Panc1 (cell line): Measurements from ENCODE around the gene AMT. TPM values are rescaled to one million over a fixed set of nuclear protein-coding genes. Genes with fewer than 3 reads are reported as not detected.

ENCODE experiments used
- ATAC-seq: fragments of 200-7000 bp; cut with Tn5 transposase; 2 replicates; pipeline ENCODE4 v1.9.1; 2020; ENCODE audit warnings: mild to moderate bottlenecking, moderate library complexity
- BruUV-seq: library from RNA; stranded (reverse); fragments of 400-500 nt; replicated peaks from 2 replicates; lab custom pipeline; 2021; lab: Mats Ljungman, UMichigan
- CTCF ChIA-PET: fragments of 300-600 bp; sonication (Branson Sonifier 250); formaldehyde crosslinking; loops from one replicate; lab custom pipeline; 2022; ENCODE audit warnings: antibody characterized with exemption; lab: Charles Lee
- POLR2A ChIA-PET: fragments of 300-600 bp; sonication (Branson Sonifier 250); formaldehyde crosslinking; loops from one replicate; lab custom pipeline; 2022; ENCODE audit warnings: antibody characterized with exemption; lab: Charles Lee
- DNase-seq: peaks from one replicate; pipeline ENCODE4 v3.0.0-alpha.2; 2010; ENCODE audit warnings: low read depth, low spot score
- H3K27ac ChIP-seq: 2 replicates; pipeline ENCODE4 v1.5.1; 2011; ENCODE audit warnings: mild to moderate bottlenecking, low read length, inconsistent platforms
- H3K27me3 ChIP-seq: fragments of 200-500 bp; sonication (Bioruptor generic); 2 replicates; pipeline ENCODE4 v1.6.0; 2014; ENCODE audit warnings: low read length, inconsistent platforms; ENCODE audit not compliant: control insufficient read depth, insufficient read depth
- H3K36me3 ChIP-seq: fragments of 200-500 bp; sonication (Bioruptor generic); 2 replicates; pipeline ENCODE4 v1.5.1; 2014; ENCODE audit warnings: inconsistent platforms, mild to moderate bottlenecking, low read length, moderate library complexity; ENCODE audit not compliant: control insufficient read depth, insufficient read depth
- H3K4me1 ChIP-seq: 2 replicates; pipeline ENCODE4 v1.5.1; 2011; ENCODE audit warnings: inconsistent platforms, mild to moderate bottlenecking, low read length, moderate library complexity; ENCODE audit not compliant: control insufficient read depth, insufficient read depth
- H3K4me3 ChIP-seq, 2 experiments: 2 replicates each; pipeline ENCODE4 v1.5.1; 2011 to 2012; ENCODE audit warnings: low read depth in 2 of 2, low read length in 2 of 2, mild to moderate bottlenecking in 2 of 2, inconsistent platforms in 1 of 2, moderate library complexity in 1 of 2
- H3K9me3 ChIP-seq: fragments of 200-500 bp; sonication (Bioruptor generic); 2 replicates; pipeline ENCODE4 v1.5.1; 2014; ENCODE audit warnings: low read depth, mild to moderate bottlenecking, inconsistent platforms, low read length, moderate library complexity; ENCODE audit not compliant: control insufficient read depth, insufficient read depth
- CTCF ChIP-seq: fragments of 450-650 bp; IDR thresholded peaks from 2 replicates; pipeline ENCODE4 v1.5.1; 2017; ENCODE audit warnings: mild to moderate bottlenecking
- POLR2AphosphoS5 ChIP-seq: IDR thresholded peaks from 2 replicates; pipeline ENCODE4 v1.6.1; 2012; ENCODE audit warnings: mild to moderate bottlenecking, low read depth, low read length, moderate library complexity
- REST ChIP-seq, 2 experiments: IDR thresholded peaks; 2 replicates each; pipeline ENCODE4 v1.6.1; 2011 to 2012; ENCODE audit warnings: low read depth in 2 of 2, control low read depth in 1 of 2, low read length in 1 of 2, mild to moderate bottlenecking in 1 of 2, moderate library complexity in 1 of 2; ENCODE audit not compliant: insufficient read depth in 1 of 2
- SIN3A ChIP-seq: IDR thresholded peaks from 2 replicates; pipeline ENCODE4 v1.6.1; 2012; ENCODE audit warnings: low read depth, mild to moderate bottlenecking, low read length, moderate library complexity, borderline replicate concordance; ENCODE audit not compliant: insufficient read depth
- TCF7L2 ChIP-seq: IDR thresholded peaks from 2 replicates; pipeline ENCODE4 v1.6.1; 2011; ENCODE audit warnings: mild to moderate bottlenecking, low read depth, low read length, inconsistent platforms
- in situ Hi-C: cut with HindIII; loops from 2 replicates; pipeline ENCODE4 v1.10.0; 2016; ENCODE audit warnings: low sequenced_read_pairs, low pct_unique_long_range_greater_than_20kb
- intact Hi-C: fragments of 100-400 bp; cut with micrococcal nuclease; formaldehyde crosslinking; loops from one replicate; pipeline ENCODE4 v1.10.0; 2022; ENCODE audit not compliant: unreplicated experiment
- total RNA-seq: library from RNA; stranded (reverse); gene quantifications from one replicate; pipeline ENCODE4 v1.2.1, GENCODE V29; 2021; ENCODE audit not compliant: unreplicated experiment

The AMT gene
- total RNA-seq, 1 experiment from 2014 or later: 1.1 TPM

- TF ChIP-seq REST (IDR thresholded peaks at IDR 0.05; ENCODE audit: insufficient read depth in 1 of 2, low read depth in 2 of 2, low read length in 1 of 2): no peak
- TF ChIP-seq SIN3A: no peak
- TF ChIP-seq CTCF: no peak
- TF ChIP-seq POLR2AphosphoS5: no peak
- TF ChIP-seq TCF7L2: no peak
- H3K9me3 ChIP-seq: no peaks in the 10 kb centered on the region
- no TSS peak for BruUV-seq
- H3K4me1 ChIP-seq: peaks cover 8% of the 10 kb centered on the region
- no peak overlapping the region for H3K27ac ChIP-seq
- ChIA-PET POLR2A (no interaction called here), CTCF (interaction anchor here (0.6 kb wide), 1 partner anchor 32 kb away, joined by 3 read pairs; no protein-coding TSS in a partner anchor)
- no peak overlapping the region for H3K4me3 ChIP-seq
- in situ Hi-C loops (no loop called here), intact Hi-C loops (no loop called here)
- no peak for DNase-seq
- peaks cover 3% of the 10 kb centered on the region; the same call in 1 of the 2 replicates for H3K36me3 ChIP-seq
- ATAC-seq: no peak
- H3K27me3 ChIP-seq: no peaks in the 10 kb centered on the region
Observed at GRCh38 chr3:49416867-49417266, 5.4 kb downstream of the AMT start.

GRCh38 chr3:49415931-49416601, 6.2 kb downstream of the AMT start:
- no TSS peak for BruUV-seq
- in situ Hi-C loops: no loop called here

More at GRCh38 chr3:49415931-49416601, 6.2 kb downstream of the AMT start:
- Histone ChIP-seq H3K9me3 (no peaks in the 10 kb centered on the region), H3K36me3 (peaks cover 5% of the 10 kb centered on the region; the same call in 1 of the 2 replicates), H3K27ac (no peak overlapping the region), H3K4me3 (no peak overlapping the region), H3K27me3 (no peaks in the 10 kb centered on the region), H3K4me1 (peaks cover 8% of the 10 kb centered on the region)
- DNase-seq (no peak), ATAC-seq (no peak)
- ChIA-PET CTCF (interaction anchor here (1.4 kb wide), 1 partner anchor 33 kb away, joined by 8 read pairs; no protein-coding TSS in a partner anchor), POLR2A (no interaction called here)
- intact Hi-C loops: no loop called here
- no peak for TF ChIP-seq TCF7L2
- TF ChIP-seq REST (IDR thresholded peaks at IDR 0.05; ENCODE audit: insufficient read depth in 1 of 2, low read depth in 2 of 2, low read length in 1 of 2): no peak
- no peak for TF ChIP-seq POLR2AphosphoS5
- no peak for TF ChIP-seq SIN3A
- TF ChIP-seq CTCF: no peak
